ENCODE results near the gene SSR1. TPM values are rescaled to one million over a fixed set of nuclear protein-coding genes. Genes with fewer than 3 reads are reported as not detected.

Gene SSR1
- total and polyA plus RNA-seq, 9 of the 15 experiments (the other 6 are each of a cell fraction or from before 2014, with no cell fraction given): 87.7 to 220 (median 144) TPM

DNA sequence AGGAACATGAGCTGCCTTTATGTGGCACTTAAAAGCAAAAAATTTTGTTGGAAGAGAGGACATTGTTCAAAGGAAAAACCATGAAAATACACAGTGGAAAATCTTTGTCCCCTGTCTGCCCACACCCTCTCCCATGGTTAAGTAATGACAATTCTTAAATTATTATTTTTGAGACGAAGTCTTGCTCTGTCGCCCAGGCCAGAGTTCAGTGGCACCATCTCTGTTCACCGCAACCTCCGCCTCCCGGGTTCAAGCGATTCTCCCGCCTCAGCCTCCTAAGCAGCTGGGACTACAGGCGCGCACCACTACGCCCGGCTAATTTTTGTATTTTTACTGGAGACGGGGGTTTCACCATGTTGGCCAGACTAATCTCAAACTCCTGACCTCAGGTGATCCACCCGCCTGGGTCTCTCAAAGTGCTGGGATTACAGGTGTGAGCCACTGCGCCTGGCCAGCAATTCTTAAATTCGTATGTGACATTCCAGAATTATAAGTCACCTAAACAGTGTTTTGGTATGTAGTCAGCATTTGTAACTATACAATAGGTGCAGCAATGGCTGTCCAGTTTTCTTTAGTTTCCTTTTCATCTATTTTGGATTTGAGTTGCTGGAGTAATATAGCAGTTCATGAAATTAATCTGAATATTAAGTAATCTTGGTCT, 636 bp upstream of the SSR1 start (continued):
- TF ChIP-seq, protein P1, sequence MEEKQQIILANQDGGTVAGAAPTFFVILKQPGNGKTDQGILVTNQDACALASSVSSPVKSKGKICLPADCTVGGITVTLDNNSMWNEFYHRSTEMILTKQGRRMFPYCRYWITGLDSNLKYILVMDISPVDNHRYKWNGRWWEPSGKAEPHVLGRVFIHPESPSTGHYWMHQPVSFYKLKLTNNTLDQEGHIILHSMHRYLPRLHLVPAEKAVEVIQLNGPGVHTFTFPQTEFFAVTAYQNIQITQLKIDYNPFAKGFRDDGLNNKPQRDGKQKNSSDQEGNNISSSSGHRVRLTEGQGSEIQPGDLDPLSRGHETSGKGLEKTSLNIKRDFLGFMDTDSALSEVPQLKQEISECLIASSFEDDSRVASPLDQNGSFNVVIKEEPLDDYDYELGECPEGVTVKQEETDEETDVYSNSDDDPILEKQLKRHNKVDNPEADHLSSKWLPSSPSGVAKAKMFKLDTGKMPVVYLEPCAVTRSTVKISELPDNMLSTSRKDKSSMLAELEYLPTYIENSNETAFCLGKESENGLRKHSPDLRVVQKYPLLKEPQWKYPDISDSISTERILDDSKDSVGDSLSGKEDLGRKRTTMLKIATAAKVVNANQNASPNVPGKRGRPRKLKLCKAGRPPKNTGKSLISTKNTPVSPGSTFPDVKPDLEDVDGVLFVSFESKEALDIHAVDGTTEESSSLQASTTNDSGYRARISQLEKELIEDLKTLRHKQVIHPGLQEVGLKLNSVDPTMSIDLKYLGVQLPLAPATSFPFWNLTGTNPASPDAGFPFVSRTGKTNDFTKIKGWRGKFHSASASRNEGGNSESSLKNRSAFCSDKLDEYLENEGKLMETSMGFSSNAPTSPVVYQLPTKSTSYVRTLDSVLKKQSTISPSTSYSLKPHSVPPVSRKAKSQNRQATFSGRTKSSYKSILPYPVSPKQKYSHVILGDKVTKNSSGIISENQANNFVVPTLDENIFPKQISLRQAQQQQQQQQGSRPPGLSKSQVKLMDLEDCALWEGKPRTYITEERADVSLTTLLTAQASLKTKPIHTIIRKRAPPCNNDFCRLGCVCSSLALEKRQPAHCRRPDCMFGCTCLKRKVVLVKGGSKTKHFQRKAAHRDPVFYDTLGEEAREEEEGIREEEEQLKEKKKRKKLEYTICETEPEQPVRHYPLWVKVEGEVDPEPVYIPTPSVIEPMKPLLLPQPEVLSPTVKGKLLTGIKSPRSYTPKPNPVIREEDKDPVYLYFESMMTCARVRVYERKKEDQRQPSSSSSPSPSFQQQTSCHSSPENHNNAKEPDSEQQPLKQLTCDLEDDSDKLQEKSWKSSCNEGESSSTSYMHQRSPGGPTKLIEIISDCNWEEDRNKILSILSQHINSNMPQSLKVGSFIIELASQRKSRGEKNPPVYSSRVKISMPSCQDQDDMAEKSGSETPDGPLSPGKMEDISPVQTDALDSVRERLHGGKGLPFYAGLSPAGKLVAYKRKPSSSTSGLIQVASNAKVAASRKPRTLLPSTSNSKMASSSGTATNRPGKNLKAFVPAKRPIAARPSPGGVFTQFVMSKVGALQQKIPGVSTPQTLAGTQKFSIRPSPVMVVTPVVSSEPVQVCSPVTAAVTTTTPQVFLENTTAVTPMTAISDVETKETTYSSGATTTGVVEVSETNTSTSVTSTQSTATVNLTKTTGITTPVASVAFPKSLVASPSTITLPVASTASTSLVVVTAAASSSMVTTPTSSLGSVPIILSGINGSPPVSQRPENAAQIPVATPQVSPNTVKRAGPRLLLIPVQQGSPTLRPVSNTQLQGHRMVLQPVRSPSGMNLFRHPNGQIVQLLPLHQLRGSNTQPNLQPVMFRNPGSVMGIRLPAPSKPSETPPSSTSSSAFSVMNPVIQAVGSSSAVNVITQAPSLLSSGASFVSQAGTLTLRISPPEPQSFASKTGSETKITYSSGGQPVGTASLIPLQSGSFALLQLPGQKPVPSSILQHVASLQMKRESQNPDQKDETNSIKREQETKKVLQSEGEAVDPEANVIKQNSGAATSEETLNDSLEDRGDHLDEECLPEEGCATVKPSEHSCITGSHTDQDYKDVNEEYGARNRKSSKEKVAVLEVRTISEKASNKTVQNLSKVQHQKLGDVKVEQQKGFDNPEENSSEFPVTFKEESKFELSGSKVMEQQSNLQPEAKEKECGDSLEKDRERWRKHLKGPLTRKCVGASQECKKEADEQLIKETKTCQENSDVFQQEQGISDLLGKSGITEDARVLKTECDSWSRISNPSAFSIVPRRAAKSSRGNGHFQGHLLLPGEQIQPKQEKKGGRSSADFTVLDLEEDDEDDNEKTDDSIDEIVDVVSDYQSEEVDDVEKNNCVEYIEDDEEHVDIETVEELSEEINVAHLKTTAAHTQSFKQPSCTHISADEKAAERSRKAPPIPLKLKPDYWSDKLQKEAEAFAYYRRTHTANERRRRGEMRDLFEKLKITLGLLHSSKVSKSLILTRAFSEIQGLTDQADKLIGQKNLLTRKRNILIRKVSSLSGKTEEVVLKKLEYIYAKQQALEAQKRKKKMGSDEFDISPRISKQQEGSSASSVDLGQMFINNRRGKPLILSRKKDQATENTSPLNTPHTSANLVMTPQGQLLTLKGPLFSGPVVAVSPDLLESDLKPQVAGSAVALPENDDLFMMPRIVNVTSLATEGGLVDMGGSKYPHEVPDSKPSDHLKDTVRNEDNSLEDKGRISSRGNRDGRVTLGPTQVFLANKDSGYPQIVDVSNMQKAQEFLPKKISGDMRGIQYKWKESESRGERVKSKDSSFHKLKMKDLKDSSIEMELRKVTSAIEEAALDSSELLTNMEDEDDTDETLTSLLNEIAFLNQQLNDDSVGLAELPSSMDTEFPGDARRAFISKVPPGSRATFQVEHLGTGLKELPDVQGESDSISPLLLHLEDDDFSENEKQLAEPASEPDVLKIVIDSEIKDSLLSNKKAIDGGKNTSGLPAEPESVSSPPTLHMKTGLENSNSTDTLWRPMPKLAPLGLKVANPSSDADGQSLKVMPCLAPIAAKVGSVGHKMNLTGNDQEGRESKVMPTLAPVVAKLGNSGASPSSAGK (IDR thresholded peaks at IDR 0.05): peak; percentile 62
- TF ChIP-seq, protein P2, sequence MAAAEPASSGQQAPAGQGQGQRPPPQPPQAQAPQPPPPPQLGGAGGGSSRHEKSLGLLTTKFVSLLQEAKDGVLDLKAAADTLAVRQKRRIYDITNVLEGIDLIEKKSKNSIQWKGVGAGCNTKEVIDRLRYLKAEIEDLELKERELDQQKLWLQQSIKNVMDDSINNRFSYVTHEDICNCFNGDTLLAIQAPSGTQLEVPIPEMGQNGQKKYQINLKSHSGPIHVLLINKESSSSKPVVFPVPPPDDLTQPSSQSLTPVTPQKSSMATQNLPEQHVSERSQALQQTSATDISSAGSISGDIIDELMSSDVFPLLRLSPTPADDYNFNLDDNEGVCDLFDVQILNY (CRISPR knock-in tag; IDR thresholded peaks at IDR 0.05): no peak
- TF ChIP-seq CBX5 (IDR thresholded peaks at IDR 0.05; ENCODE audit: borderline replicate concordance, low read depth) (no peak), BRCA1 (IDR thresholded peaks at IDR 0.05) (no peak), BRCA1 (CRISPR knock-in tag; IDR thresholded peaks at IDR 0.05) (no peak), TAF15 (IDR thresholded peaks at IDR 0.05; ENCODE audit: low read depth, low read length) (no peak), ZNF583 (CRISPR knock-in tag; IDR thresholded peaks at IDR 0.05) (no peak), MTF1 (CRISPR knock-in tag; IDR thresholded peaks at IDR 0.05; ENCODE audit: borderline replicate concordance) (no peak), TFAM (CRISPR knock-in tag; conservative IDR thresholded peaks at IDR 0.05) (no peak), EHMT2 (IDR thresholded peaks at IDR 0.05) (0 out of 2 replicates have a peak, but pooled peaks have one; percentile 1), SIN3A (IDR thresholded peaks at IDR 0.05; ENCODE audit: borderline replicate concordance in 2 of 2, control insufficient read depth in 1 of 2, low read depth in 2 of 2, low read length in 2 of 2) (no peak), DPF2 (IDR thresholded peaks at IDR 0.05) (peak; percentile 77; the same call in 1 of the 2 replicates)
- TF ChIP-seq, protein P3, sequence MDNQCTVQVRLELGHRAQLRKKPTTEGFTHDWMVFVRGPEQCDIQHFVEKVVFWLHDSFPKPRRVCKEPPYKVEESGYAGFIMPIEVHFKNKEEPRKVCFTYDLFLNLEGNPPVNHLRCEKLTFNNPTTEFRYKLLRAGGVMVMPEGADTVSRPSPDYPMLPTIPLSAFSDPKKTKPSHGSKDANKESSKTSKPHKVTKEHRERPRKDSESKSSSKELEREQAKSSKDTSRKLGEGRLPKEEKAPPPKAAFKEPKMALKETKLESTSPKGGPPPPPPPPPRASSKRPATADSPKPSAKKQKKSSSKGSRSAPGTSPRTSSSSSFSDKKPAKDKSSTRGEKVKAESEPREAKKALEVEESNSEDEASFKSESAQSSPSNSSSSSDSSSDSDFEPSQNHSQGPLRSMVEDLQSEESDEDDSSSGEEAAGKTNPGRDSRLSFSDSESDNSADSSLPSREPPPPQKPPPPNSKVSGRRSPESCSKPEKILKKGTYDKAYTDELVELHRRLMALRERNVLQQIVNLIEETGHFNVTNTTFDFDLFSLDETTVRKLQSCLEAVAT (IDR thresholded peaks at IDR 0.05): peak in 1 of 2 experiments; percentile 82; a peak in 2 of 4 replicates
